Tibial nerve (tissue), 4 donors: ENCODE data around the gene TULP4. TPM values are rescaled to one million over a fixed set of nuclear protein-coding genes. Genes with fewer than 3 reads are reported as not detected.
"Not testable (repeated sequence)": the region's sequence is repeated elsewhere in the genome, so short reads cannot be mapped to it uniquely, and the experiment has no call there.

ENCODE experiments used
- DNase-seq, 2 donors: peaks; one replicate each; pipeline ENCODE4 v3.0.0-alpha.2; 2019; ENCODE audit warnings: low spot score in 2 of 2
- H3K27ac ChIP-seq, 4 donors: fragments of 200-600 bp; sonication (generic) in 3 of 4; one replicate each; pipeline ENCODE4 v1.5.1; 2017 to 2019; ENCODE audit warnings: mild to moderate bottlenecking in 1 of 4
- H3K27me3 ChIP-seq, 2 donors: fragments of 200-600 bp; sonication (generic) in 1 of 2; one replicate each; pipeline versions ENCODE4 v1.5.1 to v1.6.0; 2017 to 2019
- H3K36me3 ChIP-seq, 3 donors: fragments of 200-600 bp; sonication (generic); one replicate each; pipeline ENCODE4 v1.5.1; 2018 to 2019
- H3K4me1 ChIP-seq, 4 donors: fragments of 200-600 bp; sonication (generic) in 3 of 4; one replicate each; pipeline ENCODE4 v1.5.1; 2017 to 2019
- H3K4me3 ChIP-seq, 4 donors: fragments of 200-600 bp; sonication (generic) in 3 of 4; one replicate each; pipeline ENCODE4 v1.5.1; 2017 to 2019; ENCODE audit warnings: mild to moderate bottlenecking in 1 of 4, moderate library complexity in 1 of 4
- H3K9me3 ChIP-seq, 4 donors: fragments of 200-600 bp; sonication (generic) in 3 of 4; one replicate each; pipeline ENCODE4 v1.5.1; 2017 to 2019
- EP300 ChIP-seq, 2 donors: sonication (generic); formaldehyde crosslinking; IDR thresholded peaks; one replicate each; pipeline ENCODE4 v1.6.1; 2017; ENCODE audit warnings: antibody characterized with exemption in 2 of 2, mild to moderate bottlenecking in 1 of 2
- POLR2A ChIP-seq, 2 donors: fragments of 450-650 bp; IDR thresholded peaks; one replicate each; pipeline ENCODE4 v1.6.1; 2017; ENCODE audit warnings: antibody characterized with exemption in 2 of 2, mild to moderate bottlenecking in 2 of 2, moderate library complexity in 2 of 2
- WGBS, 2 donors: methylation state at CpG; one replicate each; pipeline ENCODE4 v1.1.5; 2018; 5-methylcytosine and 5-hydroxymethylcytosine counted together
- total RNA-seq, 4 donors: library from RNA; depleted of rRNA; stranded (reverse); fragments of >200 nt; gene quantifications; one replicate each; pipeline ENCODE4 v1.1.0, GENCODE V29; 2016
- TF ChIP-seq, protein P1 (sequence below), 5 experiments: fragments of 200-600 bp in 3 of 5; fragments of 450-650 bp in 2 of 5; sonication (generic) in 3 of 5; IDR thresholded peaks; one replicate each; pipeline ENCODE4 v1.5.1; 2016 to 2019; ENCODE audit warnings: antibody characterized with exemption in 5 of 5, mild to moderate bottlenecking in 3 of 5, moderate library complexity in 2 of 5

TULP4 gene
- total RNA-seq, 4 donors from 2014 or later = 91.2 to 109 (median 101) TPM

DNA sequence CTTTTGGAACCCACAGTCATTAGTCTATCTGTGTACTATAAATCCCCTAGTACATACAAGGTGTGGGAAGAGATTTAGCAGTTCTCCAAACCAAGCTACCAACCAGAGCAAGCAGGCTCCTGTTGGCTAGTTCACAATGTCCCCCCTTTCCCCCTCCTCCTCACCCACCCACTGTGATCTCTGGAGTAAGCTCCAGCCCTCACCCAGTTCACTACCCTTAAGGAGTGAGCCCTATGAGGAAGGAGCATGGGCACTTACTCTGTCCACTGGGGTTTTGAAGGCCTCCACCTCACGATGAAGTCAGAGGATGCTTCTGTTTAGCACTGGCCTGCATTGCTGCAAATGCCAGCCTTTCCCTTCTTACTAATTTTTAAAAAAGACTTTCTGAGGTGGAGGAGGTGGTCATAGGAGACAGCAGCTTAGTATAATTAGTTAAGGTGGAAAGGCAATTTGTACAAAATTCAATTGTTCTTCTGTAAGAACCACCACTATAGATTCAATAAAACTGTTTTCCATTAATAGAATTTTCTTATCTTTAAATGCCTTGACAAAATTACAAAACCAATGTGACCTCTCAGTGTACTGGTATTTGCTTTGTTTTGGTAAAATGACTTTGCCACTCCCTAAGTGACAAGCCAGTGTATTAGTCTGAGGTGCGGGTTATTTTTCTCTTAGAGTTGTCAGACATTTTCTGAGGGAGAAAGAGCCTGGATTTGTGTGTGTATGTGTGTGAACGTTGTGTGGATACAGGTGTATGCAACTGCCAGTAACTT, 86.2 kb downstream of the TULP4 start:
- no peak for DNase-seq
- TF ChIP-seq POLR2A (IDR thresholded peaks at IDR 0.05) (no peak), EP300 (IDR thresholded peaks at IDR 0.05) (no peak)
- TF ChIP-seq, protein P1, sequence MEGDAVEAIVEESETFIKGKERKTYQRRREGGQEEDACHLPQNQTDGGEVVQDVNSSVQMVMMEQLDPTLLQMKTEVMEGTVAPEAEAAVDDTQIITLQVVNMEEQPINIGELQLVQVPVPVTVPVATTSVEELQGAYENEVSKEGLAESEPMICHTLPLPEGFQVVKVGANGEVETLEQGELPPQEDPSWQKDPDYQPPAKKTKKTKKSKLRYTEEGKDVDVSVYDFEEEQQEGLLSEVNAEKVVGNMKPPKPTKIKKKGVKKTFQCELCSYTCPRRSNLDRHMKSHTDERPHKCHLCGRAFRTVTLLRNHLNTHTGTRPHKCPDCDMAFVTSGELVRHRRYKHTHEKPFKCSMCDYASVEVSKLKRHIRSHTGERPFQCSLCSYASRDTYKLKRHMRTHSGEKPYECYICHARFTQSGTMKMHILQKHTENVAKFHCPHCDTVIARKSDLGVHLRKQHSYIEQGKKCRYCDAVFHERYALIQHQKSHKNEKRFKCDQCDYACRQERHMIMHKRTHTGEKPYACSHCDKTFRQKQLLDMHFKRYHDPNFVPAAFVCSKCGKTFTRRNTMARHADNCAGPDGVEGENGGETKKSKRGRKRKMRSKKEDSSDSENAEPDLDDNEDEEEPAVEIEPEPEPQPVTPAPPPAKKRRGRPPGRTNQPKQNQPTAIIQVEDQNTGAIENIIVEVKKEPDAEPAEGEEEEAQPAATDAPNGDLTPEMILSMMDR (IDR thresholded peaks at IDR 0.05) = no peak
- Histone ChIP-seq H3K4me3 (no peak overlapping the region), H3K27me3 (no peaks in the 10 kb centered on the region), H3K27ac (no peak overlapping the region), H3K36me3 (no peaks in the 10 kb centered on the region), H3K4me1 (no peaks in the 10 kb centered on the region), H3K9me3 (no peaks in the 10 kb centered on the region)
- 59 to 66% methylated on average over 3 of the region's 3 CpGs for WGBS, 2 donors

DNA sequence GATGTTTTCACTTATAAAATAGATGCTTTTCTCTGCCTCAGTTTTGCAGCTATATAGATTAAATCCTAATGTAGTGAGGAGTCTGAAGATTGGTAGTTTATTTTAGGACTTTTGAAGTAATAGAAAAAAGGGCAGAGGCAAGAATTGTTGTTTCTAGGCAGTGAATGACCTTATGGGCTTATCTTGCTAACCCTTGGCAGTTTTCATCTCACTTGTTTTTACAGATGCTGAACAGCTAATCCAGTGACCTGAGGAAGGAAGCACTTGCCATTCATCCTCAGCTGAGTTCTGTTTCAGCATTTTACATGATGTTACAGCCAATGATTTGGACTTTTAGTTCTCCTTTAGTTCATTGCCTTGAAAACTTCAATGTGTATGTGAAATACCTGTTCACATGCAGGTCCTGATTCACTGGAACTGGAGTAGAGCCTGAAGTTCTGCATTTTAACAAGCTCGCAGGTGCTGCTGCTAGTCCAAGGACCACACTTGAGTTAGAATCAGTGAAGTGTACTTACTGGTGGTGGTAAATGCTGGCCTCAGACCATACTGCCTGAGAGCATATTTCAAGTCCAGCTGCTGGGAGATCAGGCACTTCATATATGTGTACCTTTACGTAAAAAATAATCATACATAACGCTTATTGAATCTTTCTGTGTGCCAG, 86.9 kb downstream of the TULP4 start:
- Histone ChIP-seq H3K36me3 (no peaks in the 10 kb centered on the region), H3K27ac (no peak overlapping the region), H3K9me3 (no peaks in the 10 kb centered on the region), H3K4me1 (no peaks in the 10 kb centered on the region), H3K27me3 (no peaks in the 10 kb centered on the region), H3K4me3 (no peak overlapping the region)
- no peak for TF ChIP-seq POLR2A (IDR thresholded peaks at IDR 0.05)
- no peak for TF ChIP-seq EP300 (IDR thresholded peaks at IDR 0.05)
- TF ChIP-seq, protein P1 (IDR thresholded peaks at IDR 0.05) = no peak
- no peak for DNase-seq
- WGBS, 2 donors = 90% methylated on average over 3 of the region's 3 CpGs

DNA sequence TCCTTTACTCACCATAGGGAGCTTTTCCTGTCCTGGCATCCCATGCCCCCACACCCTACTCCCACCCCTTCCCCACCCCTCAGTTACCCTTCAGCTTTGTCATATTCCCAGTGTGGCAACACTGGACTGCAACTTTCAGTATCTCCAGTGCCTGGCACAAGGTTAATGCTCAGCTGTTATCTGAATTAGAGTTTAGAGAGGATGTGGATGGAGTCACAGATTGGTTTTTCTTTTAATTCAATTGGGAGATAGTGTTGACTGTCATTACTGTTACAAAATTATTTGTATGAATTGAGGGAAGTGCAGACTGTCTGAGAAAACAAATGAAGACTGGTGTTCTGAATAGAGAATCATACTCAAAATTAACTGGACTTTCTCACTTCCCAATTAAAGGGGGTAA, 89.9 kb downstream of the TULP4 start:
- H3K4me1 ChIP-seq = no peaks in the 10 kb centered on the region
- no peaks in the 10 kb centered on the region for H3K36me3 ChIP-seq
- no peak overlapping the region for H3K27ac ChIP-seq
- H3K4me3 ChIP-seq = no peak overlapping the region
- no peaks in the 10 kb centered on the region for H3K27me3 ChIP-seq
- no peaks in the 10 kb centered on the region for H3K9me3 ChIP-seq
- TF ChIP-seq, protein P1 (IDR thresholded peaks at IDR 0.05) = no peak
- TF ChIP-seq EP300 (IDR thresholded peaks at IDR 0.05) = no peak
- TF ChIP-seq POLR2A (IDR thresholded peaks at IDR 0.05) = no peak
- DNase-seq = no peak

DNA sequence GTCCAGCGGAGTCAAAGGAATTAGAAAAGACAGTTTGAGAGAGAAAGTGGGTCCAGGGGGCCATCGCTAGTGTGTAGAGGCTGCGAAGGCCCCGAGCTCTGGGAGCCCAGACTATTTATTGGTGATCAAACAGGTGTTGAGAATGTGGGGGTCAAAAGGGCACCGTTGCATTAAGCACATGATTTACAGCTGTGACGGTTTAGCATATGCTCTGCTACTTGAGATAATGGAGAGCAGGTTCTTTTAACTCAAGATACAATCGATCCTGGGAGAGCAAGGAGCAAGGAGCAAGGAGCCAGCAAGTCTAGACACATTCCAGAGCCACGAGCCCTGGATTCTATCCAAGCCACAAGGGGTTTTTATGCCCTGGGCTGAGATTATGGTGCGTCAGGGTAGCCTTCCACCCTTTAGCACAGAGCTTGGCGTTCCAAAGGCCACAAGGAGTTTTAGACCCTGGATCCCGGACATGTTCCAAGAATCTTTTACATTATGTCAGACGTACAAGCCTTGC, 93.1 kb downstream of the TULP4 start:
- not testable (repeated sequence) for DNase-seq, H3K9me3 ChIP-seq, H3K4me3 ChIP-seq, H3K36me3 ChIP-seq, H3K27me3 ChIP-seq, H3K27ac ChIP-seq
- 67 to 69% methylated on average over 12 of the region's 12 CpGs for WGBS, 2 donors
- peaks cover 0 to 22% (median 11%) of the 10 kb centered on the region in 4 donors for H3K4me1 ChIP-seq

DNA sequence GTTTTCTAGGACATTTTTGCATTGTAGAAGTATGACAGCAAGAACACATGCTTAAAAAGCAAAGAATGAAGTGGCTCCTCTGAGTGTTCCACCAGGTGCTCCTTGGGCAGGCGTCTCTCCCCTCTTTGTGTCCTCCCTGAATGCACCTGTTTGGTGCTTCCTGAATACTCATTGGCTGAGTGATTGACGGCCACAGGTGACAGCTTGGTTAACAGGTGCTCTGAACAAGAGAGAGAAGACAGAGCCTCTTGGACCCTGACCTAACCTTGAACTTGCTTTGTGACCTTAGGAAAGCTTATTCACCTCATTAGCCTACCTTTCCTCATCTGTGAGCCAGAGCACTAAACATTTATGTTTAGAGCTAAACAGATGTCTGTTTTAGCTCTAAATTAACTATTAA, 93.7 kb downstream of the TULP4 start:
- no peak for DNase-seq
- Histone ChIP-seq H3K4me1 (peaks cover 0 to 22% (median 11%) of the 10 kb centered on the region in 4 donors), H3K36me3 (no peaks in the 10 kb centered on the region), H3K27me3 (no peaks in the 10 kb centered on the region), H3K27ac (no peak overlapping the region), H3K9me3 (no peaks in the 10 kb centered on the region), H3K4me3 (no peak overlapping the region)
- TF ChIP-seq, protein P1 (IDR thresholded peaks at IDR 0.05) = no peak
- TF ChIP-seq POLR2A (IDR thresholded peaks at IDR 0.05) = no peak
- no peak for TF ChIP-seq EP300 (IDR thresholded peaks at IDR 0.05)
- 93 to 94% methylated on average over 2 of the region's 2 CpGs for WGBS, 2 donors
